AG04450 (cell line): ENCODE results near the gene JDP2. TPM values are rescaled to one million over a fixed set of nuclear protein-coding genes. Genes with fewer than 3 reads are reported as not detected.

Experiments used
- CTCF ChIA-PET: fragments of 300-600, 350-600 bp; formaldehyde crosslinking; extraction: SDS; loops from one replicate; lab custom pipeline; 2022; ENCODE audit warnings: antibody characterized with exemption, inconsistent platforms; lab: Charles Lee
- POLR2A ChIA-PET: fragments of 350-600 bp; formaldehyde crosslinking; extraction: SDS; loops from one replicate; lab custom pipeline; 2021; ENCODE audit warnings: antibody characterized with exemption, inconsistent platforms; lab: Yijun Ruan, JAX
- DNase-seq: peaks from one replicate; pipeline ENCODE4 v3.0.0-alpha.2; 2011; ENCODE audit warnings: low read depth, low spot score
- H3K27ac ChIP-seq: one replicate; pipeline ENCODE4 v1.5.1; 2012; ENCODE audit warnings: low read depth, low read length, control low read depth
- H3K27me3 ChIP-seq: one replicate; pipeline ENCODE4 v1.6.0; 2012; ENCODE audit warnings: low read length; ENCODE audit not compliant: control insufficient read depth, insufficient read depth
- H3K4me3 ChIP-seq: 2 replicates; pipeline ENCODE4 v1.5.1; 2011; ENCODE audit warnings: mild to moderate bottlenecking, low read depth, low read length, control low read depth
- H3K9me3 ChIP-seq: 2 replicates; pipeline ENCODE4 v1.5.1; 2012; ENCODE audit warnings: low read length; ENCODE audit not compliant: control insufficient read depth, insufficient read depth
- CTCF ChIP-seq: IDR thresholded peaks from 2 replicates; pipeline ENCODE4 v1.5.1; 2011; ENCODE audit warnings: low read depth, low read length, control low read depth, inconsistent platforms
- polyA plus RNA-seq: library from polyadenylated mRNA; depleted of rRNA; stranded (reverse); fragments of >200 nt; gene quantifications from 2 replicates; pipeline ENCODE4 v1.2.3, GENCODE V29; 2011

Gene JDP2
- polyA plus RNA-seq, 1 experiment = 49.1 TPM

GRCh38 chr14:75449696-75450095 lies 21.9 kb downstream of the JDP2 start:
- H3K9me3 ChIP-seq = no peaks in the 10 kb centered on the region
- POLR2A ChIA-PET = no interaction called here
- no peak overlapping the region for H3K4me3 ChIP-seq
- H3K27ac ChIP-seq = no peak overlapping the region
- H3K27me3 ChIP-seq = no peaks in the 10 kb centered on the region
- no peak for TF ChIP-seq CTCF
- CTCF ChIA-PET = no interaction called here
- no peak for DNase-seq

GRCh38 chr14:75450381-75451276 lies 22.8 kb downstream of the JDP2 start:
- Histone ChIP-seq H3K27me3 (no peaks in the 10 kb centered on the region), H3K9me3 (no peaks in the 10 kb centered on the region), H3K27ac (peak overlapping the region; percentile 11), H3K4me3 (no peak overlapping the region)
- TF ChIP-seq CTCF = no peak
- no peak for DNase-seq
- ChIA-PET POLR2A (no interaction called here), CTCF (no interaction called here)

GRCh38 chr14:75452324-75452723 lies 24.5 kb downstream of the JDP2 start:
- POLR2A ChIA-PET = interaction anchor here (0.6 to 2.6 kb wide), 6 partner anchors 11 to 562 kb away, joined by 3 to 9 read pairs (median 6); partner anchors contain the start of gene JDP2
- Histone ChIP-seq H3K9me3 (no peaks in the 10 kb centered on the region), H3K27ac (peak overlapping the region; percentile 96), H3K27me3 (no peaks in the 10 kb centered on the region), H3K4me3 (no peak overlapping the region)
- CTCF ChIA-PET = interaction anchor here (0.8 kb wide), 1 partner anchor 36 kb away, joined by 3 read pairs; no protein-coding TSS in a partner anchor
- no peak for DNase-seq
- no peak for TF ChIP-seq CTCF

- no peak for TF ChIP-seq CTCF
- peak overlapping the region; percentile 96 for H3K27ac ChIP-seq
- POLR2A ChIA-PET = interaction anchor here (0.6 to 2.6 kb wide), 5 partner anchors 12 to 561 kb away, joined by 3 to 9 read pairs (median 7); partner anchors contain the start of gene JDP2
Measured at GRCh38 chr14:75452900-75453816, 25.3 kb downstream of the JDP2 start.

More at GRCh38 chr14:75452900-75453816, 25.3 kb downstream of the JDP2 start:
- CTCF ChIA-PET = interaction anchor here (0.7 to 1.0 kb wide), 3 partner anchors 35 to 145 kb away, joined by 3 read pairs; no protein-coding TSS in a partner anchor
- Histone ChIP-seq H3K9me3 (no peaks in the 10 kb centered on the region), H3K4me3 (peak overlapping the region; percentile 7), H3K27me3 (no peaks in the 10 kb centered on the region)
- peak; percentile 82 for DNase-seq
